Smooth muscle cell (in vitro differentiated cells): Measurements from ENCODE around the gene RARA. TPM values are rescaled to one million over a fixed set of nuclear protein-coding genes. Genes with fewer than 3 reads are reported as not detected.

Experiments
- DNase-seq: peaks from one replicate; lab custom pipeline; 2025; ENCODE audit not compliant: unreplicated experiment; lab: John Stamatoyannopoulos, UW
- H2AFZ ChIP-seq: fragments of 200-600 bp; sonication (generic); 2 replicates; pipeline ENCODE4 v1.6.0; 2016; ENCODE audit warnings: antibody characterized with exemption, low read depth, mild to moderate bottlenecking
- H3F3A ChIP-seq: fragments of 200-600 bp; sonication (generic); 2 replicates; pipeline ENCODE4 v1.6.0; 2017; ENCODE audit warnings: antibody characterized with exemption, low read depth
- H3K27ac ChIP-seq: fragments of 200-600 bp; sonication (generic); 2 replicates; pipeline ENCODE4 v1.5.1; 2016; ENCODE audit warnings: low read depth, mild to moderate bottlenecking
- H3K27me3 ChIP-seq: fragments of 200-600 bp; sonication (generic); 2 replicates; pipeline ENCODE4 v1.6.1; 2016; ENCODE audit warnings: low read depth, mild to moderate bottlenecking
- H3K36me3 ChIP-seq: fragments of 200-600 bp; sonication (generic); 2 replicates; pipeline ENCODE4 v1.5.1; 2016; ENCODE audit warnings: low read depth
- H3K4me1 ChIP-seq: fragments of 200-600 bp; sonication (generic); 2 replicates; pipeline ENCODE4 v1.5.1; 2016; ENCODE audit warnings: low read depth
- H3K4me2 ChIP-seq: fragments of 200-600 bp; sonication (generic); 2 replicates; pipeline ENCODE4 v1.6.0; 2016; ENCODE audit warnings: mild to moderate bottlenecking
- H3K4me3 ChIP-seq: fragments of 200-600 bp; sonication (generic); 2 replicates; pipeline ENCODE4 v1.5.1; 2016; ENCODE audit warnings: mild to moderate bottlenecking
- H3K79me2 ChIP-seq: fragments of 200-600 bp; sonication (generic); 2 replicates; pipeline ENCODE4 v1.6.0; 2016; ENCODE audit warnings: low read depth, mild to moderate bottlenecking
- H3K9ac ChIP-seq: fragments of 200-600 bp; sonication (generic); 2 replicates; pipeline ENCODE4 v1.6.0; 2016; ENCODE audit warnings: low read depth
- H3K9me3 ChIP-seq: fragments of 200-600 bp; sonication (generic); replicated peaks from 2 replicates; pipeline ENCODE4 v1.5.1; 2016; ENCODE audit warnings: low read depth
- H4K20me1 ChIP-seq: fragments of 200-600 bp; sonication (generic); 2 replicates; pipeline ENCODE4 v1.6.0; 2016; ENCODE audit warnings: low read depth
- CTCF ChIP-seq: fragments of 200-600 bp; sonication (generic); IDR thresholded peaks from 2 replicates; pipeline ENCODE4 v1.5.1; 2017; ENCODE audit warnings: borderline replicate concordance, mild to moderate bottlenecking, antibody characterized with exemption; ENCODE audit not compliant: insufficient read depth, poor library complexity, severe bottlenecking
- WGBS: methylation state at CpG from one replicate; pipeline ENCODE4 v1.1.7; 2016; ENCODE audit warnings: low lambda C conversion rate; 5-methylcytosine and 5-hydroxymethylcytosine counted together
- polyA plus RNA-seq: library from polyadenylated mRNA; unstranded; fragments of >200 nt; fragmentation: Nextera tagmentation; extraction: Ambion mirVana; gene quantifications from 2 replicates; pipeline ENCODE4 v1.2.1, GENCODE V29; 2016
- total RNA-seq: library from RNA; depleted of rRNA; stranded (reverse); fragments of >200 nt; gene quantifications from 2 replicates; pipeline ENCODE4 v1.2.3, GENCODE V29; 2014

RARA gene
- total and polyA plus RNA-seq, 2 experiments from 2014 or later, result 22.1 to 22.5 TPM

DNA sequence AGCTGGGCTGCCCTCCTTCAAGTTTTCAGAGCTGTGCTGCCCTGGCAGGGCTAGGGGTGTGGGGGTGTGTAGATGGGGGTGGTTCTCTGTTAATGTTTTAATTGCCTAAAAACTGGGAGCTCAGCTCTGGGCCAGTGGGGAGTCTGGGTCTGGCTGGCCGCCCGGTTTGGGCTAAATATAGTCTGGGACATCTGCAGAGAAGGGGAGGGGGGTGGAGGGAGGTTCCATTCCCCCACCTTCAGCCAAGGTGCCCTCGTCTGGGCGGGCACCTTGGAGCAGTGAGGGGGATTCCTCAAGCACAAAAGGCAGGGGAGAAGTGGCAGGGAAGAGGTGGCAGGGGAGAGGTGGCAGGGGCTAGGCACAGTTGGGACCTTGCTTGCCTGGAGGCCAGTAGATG, 13.0 kb downstream of the RARA start:
- no peak for DNase-seq
- Histone ChIP-seq H3K79me2 (peaks cover 85% of the 10 kb centered on the region), H3K36me3 (no peaks in the 10 kb centered on the region), H3K9me3 (no peaks in the 10 kb centered on the region), H4K20me1 (peaks cover 78% of the 10 kb centered on the region), H3F3A (no peaks in the 10 kb centered on the region), H3K4me2 (peak overlapping the region; percentile 48), H3K27me3 (no peaks in the 10 kb centered on the region), H2AFZ (no peak overlapping the region), H3K27ac (peak overlapping the region; percentile 96), H3K4me1 (peaks cover 18% of the 10 kb centered on the region), H3K9ac (peak overlapping the region; percentile 95), H3K4me3 (no peak overlapping the region)
- WGBS, result 75% methylated on average over 4 of the region's 4 CpGs
- TF ChIP-seq CTCF, result no peak

DNA sequence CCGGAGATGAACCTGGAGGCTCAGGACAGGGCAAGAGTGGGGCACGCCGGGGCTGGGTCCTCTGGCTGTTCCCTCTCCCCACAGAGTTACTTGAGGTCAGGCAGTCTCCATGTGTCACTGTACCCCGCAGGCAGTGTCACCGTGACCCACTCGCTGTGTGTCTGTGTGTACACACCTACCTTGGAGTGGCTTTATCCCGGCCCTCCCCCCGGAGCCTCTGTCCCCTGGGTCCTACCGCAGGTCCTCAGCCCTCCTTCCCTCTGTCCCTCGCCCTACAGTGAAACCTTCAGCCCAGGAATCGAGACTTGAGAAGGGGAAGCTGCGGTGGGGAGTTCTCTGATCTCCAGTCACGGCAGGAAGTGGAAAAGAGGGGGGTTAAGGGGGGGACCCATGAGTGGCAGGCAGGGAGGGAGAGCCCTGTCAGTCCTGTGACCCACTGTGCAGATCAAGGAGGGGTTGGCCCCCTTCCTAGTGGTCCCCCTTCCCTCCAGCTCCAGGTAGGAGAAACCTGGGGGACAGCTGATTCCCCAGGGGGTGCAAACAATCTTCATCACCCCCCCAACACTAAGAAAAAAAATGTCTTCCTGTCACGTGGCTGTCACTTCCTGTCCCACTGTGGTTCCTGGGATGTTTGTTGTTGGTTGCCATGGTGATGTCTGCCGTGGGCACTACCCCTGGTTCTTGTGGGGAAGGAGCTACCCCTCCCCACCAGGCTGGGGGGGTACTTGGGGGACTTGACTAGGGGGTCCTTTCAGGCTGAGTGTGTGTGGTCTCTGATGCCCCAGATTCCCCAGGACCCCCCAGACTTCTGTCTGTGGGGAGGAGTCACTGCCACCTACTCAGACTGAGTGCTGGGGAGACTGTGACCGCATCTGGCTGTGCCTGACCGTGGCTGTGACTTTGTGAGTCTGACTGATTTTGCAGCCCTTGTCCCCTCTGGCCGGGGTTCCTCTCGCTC, 13.7 kb downstream of the RARA start:
- H3K9me3 ChIP-seq, result no peaks in the 10 kb centered on the region
- no peak for TF ChIP-seq CTCF
- H3K4me2 ChIP-seq, result peak overlapping the region; percentile 48
- H3K79me2 ChIP-seq, result peaks cover 91% of the 10 kb centered on the region
- H3K4me3 ChIP-seq, result no peak overlapping the region
- DNase-seq, result no peak
- H3K27ac ChIP-seq, result peak overlapping the region; percentile 96
- H3F3A ChIP-seq, result no peaks in the 10 kb centered on the region
- H3K9ac ChIP-seq, result peak overlapping the region; percentile 95
- WGBS, result 55% methylated on average over 19 of the region's 19 CpGs
- no peaks in the 10 kb centered on the region for H3K27me3 ChIP-seq
- H3K36me3 ChIP-seq, result no peaks in the 10 kb centered on the region
- H4K20me1 ChIP-seq, result peaks cover 85% of the 10 kb centered on the region
- H3K4me1 ChIP-seq, result peaks cover 11% of the 10 kb centered on the region
- no peak overlapping the region for H2AFZ ChIP-seq

DNA sequence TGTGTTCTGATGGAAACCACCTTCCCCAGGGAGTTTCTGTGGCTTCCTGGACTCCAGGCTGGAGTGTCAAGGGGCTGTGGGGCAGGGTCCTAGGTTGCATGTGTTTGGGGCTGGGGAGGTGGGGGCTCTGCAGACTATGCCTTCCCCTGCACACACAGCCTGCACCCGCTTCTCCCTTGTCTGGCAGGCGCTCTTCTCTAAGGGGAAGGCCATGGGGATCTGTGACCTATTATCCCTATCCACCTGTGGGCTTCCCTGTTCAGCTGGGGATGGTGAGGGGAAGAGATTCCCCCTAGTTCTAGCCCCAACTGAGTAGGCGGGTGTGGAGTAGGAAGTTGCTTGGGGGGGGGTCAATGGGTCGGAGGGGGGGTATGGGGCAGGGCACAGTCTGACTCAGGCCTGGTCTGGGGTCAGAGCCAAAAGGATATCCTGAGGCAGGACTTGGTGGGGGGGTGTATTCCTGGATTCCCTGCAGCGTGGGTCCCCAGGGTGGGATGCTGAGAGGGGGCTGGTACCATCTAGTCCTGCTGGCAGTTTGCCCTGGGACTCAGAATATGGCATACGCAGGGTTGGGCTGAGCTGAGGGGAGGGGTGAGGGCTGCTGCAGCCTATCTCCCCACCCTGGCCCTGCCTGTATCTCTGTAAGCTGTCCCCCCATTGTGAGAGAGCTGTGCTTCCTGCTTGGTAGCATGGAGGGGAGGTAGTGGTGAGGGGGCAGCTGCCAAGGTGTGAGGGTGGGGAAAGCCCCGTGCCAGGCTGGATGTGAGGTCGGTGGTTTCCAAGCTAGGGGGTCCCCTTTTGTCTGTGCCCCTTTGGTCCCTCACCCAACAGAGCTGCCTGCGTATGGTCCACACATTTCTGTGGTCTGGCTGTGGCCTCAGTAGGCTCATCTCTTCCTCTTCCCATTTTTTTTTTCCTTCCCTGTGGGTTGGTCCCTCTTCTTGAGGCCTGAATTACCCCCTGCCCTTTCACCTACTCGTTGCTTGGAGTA, 14.7 kb downstream of the RARA start:
- 76% methylated on average over 10 of the region's 10 CpGs for WGBS
- H3K79me2 ChIP-seq, result peaks cover 91% of the 10 kb centered on the region
- H3F3A ChIP-seq, result no peaks in the 10 kb centered on the region
- peak overlapping the region; percentile 96 for H3K27ac ChIP-seq
- H2AFZ ChIP-seq, result no peak overlapping the region
- H4K20me1 ChIP-seq, result peaks cover 91% of the 10 kb centered on the region
- DNase-seq, result no peak
- H3K4me3 ChIP-seq, result no peak overlapping the region
- H3K4me1 ChIP-seq, result peaks cover 7% of the 10 kb centered on the region
- no peaks in the 10 kb centered on the region for H3K27me3 ChIP-seq
- H3K9ac ChIP-seq, result peak overlapping the region; percentile 95
- no peak for TF ChIP-seq CTCF
- H3K36me3 ChIP-seq, result no peaks in the 10 kb centered on the region
- peak overlapping the region; percentile 48 for H3K4me2 ChIP-seq
- no peaks in the 10 kb centered on the region for H3K9me3 ChIP-seq
